ENCODE results near the gene ERBB3.

DNA sequence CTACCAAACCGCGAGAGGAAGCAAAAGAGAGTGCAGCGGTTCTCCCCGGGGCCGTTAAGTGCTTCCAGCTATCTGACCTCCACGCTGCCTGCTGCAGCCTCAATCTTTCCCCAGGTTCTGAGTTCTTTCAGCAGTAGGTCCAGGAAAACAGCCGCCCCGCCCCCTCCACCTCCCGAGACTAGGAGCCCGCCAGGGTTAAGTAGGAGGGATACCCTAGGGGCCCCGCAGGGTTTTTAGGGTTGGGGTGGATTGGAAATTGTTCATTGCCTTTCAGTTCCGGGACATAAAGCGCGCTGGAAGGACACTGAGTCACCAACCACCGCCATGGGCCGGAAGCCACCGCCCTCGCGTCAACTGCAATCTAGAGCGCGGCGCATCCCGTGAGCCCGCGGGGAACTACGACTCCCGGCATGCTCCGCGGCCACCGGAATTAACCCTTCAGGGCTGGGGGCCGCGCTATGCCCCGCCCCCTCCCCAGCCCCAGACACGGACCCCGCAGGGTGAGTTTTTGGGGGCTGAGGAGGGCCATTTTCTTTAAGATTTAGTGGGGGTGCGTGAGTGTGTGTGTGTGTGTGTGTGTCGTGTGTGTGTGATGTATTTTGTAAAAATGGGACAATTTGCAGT, 72.3 kb downstream of the ERBB3 start, which contains the start of gene MYL6B:
- TF ChIP-seq TP53 (CRISPR knock-in tag; IDR thresholded peaks at IDR 0.05) = no peak
- no peak for TF ChIP-seq E2F4 (CRISPR knock-in tag; IDR thresholded peaks at IDR 0.05; ENCODE audit: borderline replicate concordance, low read depth)
- TF ChIP-seq ATF2 (CRISPR knock-in tag; IDR thresholded peaks at IDR 0.05; ENCODE audit: borderline replicate concordance, low read depth) = no peak
- TF ChIP-seq NR3C1 (CRISPR knock-in tag; conservative IDR thresholded peaks at IDR 0.05; ENCODE audit: low read depth) = no peak
